Stimulated activated CD4-positive, alpha-beta T cell treated with anti-CD3 and anti-CD28 coated beads, Interleukin-15, amount 100 ng/mL, for 48 hours (primary cell): ENCODE measurements around the gene OTOS.

Experiments used
- DNase-seq, 2 donors: peaks; one replicate each; pipeline ENCODE4 v3.0.0-alpha.2; 2020; ENCODE audit warnings: low read depth in 2 of 2

OTOS gene

GRCh38 chr2:240151477-240152031, 11.1 kb upstream of the OTOS start:
- DNase-seq: no peak

GRCh38 chr2:240149943-240150784, 9.7 kb upstream of the OTOS start:
- no peak for DNase-seq

- no peak for DNase-seq
These were observed 7.6 kb upstream of the OTOS start for GRCh38 chr2:240147911-240148587.

- DNase-seq: no peak
These were observed 6.9 kb upstream of the OTOS start for GRCh38 chr2:240147382-240147781.

GRCh38 chr2:240146627-240147278, 6.3 kb upstream of the OTOS start:
- DNase-seq: no peak

- DNase-seq: no peak
These were observed 5.7 kb upstream of the OTOS start for GRCh38 chr2:240146141-240146561.

- no peak for DNase-seq
These were observed 5.0 kb upstream of the OTOS start for GRCh38 chr2:240145461-240145860.

GRCh38 chr2:240144649-240145261, 4.3 kb upstream of the OTOS start:
- DNase-seq: no peak

GRCh38 chr2:240143801-240144648, 3.6 kb upstream of the OTOS start:
- DNase-seq: peak; percentile 52 to 67

GRCh38 chr2:240143276-240143675, 2.8 kb upstream of the OTOS start:
- no peak for DNase-seq

GRCh38 chr2:240142859-240143258, 2.4 kb upstream of the OTOS start:
- DNase-seq: no peak

- no peak for DNase-seq
These were observed 1.9 kb upstream of the OTOS start for GRCh38 chr2:240142256-240142775.

GRCh38 chr2:240141736-240142135, 1.3 kb upstream of the OTOS start:
- no peak for DNase-seq

- no peak for DNase-seq
These were observed 462 bp upstream of the OTOS start for GRCh38 chr2:240140920-240141319.

- no peak for DNase-seq
These were observed 628 bp downstream of the OTOS start for GRCh38 chr2:240139666-240140393.

- DNase-seq: no peak
These were observed 1.4 kb downstream of the OTOS start for GRCh38 chr2:240139011-240139441.

- DNase-seq: no peak
These were observed 2.0 kb downstream of the OTOS start for GRCh38 chr2:240138254-240138984.

GRCh38 chr2:240137596-240138253, 2.7 kb downstream of the OTOS start:
- no peak for DNase-seq
